Activated CD4-positive, alpha-beta T cell treated with anti-CD3 and anti-CD28 coated beads, Interleukin-2, amount 50 U/mL, for 24 hours (primary cell): ENCODE results near the gene TRAPPC3.
"Not testable (repeated sequence)": the region's sequence is repeated elsewhere in the genome, so short reads cannot be mapped to it uniquely, and the experiment has no call there.

ENCODE experiments used
- DNase-seq, 2 donors: peaks; one replicate each; pipeline ENCODE4 v3.0.0-alpha.2; 2020; ENCODE audit warnings: low read depth in 1 of 2, low spot score in 1 of 2

TRAPPC3 gene

DNA sequence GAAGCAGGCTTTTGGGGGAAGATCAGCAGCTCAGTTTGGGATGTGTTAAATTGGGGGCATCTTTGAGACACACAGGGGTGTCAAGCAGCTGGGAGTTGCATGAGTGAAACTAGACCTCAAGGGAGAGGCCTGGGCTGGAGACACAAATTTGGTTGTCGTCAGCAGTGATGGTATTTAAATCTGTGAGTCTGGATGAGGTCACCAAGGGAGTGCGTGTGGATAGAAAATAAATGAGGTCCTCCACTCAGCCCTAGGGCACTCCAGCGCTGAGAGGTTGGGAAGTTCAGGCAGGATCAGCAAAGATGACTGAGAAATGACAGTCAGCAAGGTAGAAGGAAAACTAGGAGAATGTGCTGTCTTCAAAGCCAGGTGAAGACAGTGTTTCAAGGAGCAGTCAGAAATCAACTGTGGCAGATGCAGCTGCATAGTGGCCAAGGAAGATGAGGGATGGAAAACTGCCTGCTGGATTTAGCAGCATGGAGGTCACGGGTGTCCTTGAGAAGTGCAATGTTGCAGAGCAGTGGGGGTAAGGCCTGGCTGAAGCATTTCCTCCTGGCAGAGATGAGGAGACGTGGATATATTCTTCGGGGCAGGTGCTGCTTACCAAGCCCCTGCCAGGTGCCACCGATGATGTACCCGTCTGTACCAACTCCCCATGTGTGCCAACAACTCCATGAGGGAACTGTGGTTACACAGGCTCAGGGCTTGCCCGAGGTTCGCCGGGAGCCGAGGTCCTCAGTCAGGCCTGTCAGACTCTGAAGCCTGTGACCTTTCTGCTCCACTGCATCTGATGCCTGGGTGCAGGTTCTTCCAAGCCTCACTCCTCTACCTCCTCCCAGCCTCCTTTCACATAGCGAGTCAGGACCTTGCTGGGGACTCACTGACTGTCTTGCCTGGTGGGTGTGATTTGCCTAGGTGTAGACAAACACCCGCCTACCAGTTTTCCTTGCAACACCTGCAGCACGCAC, 17.9 kb upstream of the TRAPPC3 start:
- DNase-seq, result no peak

DNA sequence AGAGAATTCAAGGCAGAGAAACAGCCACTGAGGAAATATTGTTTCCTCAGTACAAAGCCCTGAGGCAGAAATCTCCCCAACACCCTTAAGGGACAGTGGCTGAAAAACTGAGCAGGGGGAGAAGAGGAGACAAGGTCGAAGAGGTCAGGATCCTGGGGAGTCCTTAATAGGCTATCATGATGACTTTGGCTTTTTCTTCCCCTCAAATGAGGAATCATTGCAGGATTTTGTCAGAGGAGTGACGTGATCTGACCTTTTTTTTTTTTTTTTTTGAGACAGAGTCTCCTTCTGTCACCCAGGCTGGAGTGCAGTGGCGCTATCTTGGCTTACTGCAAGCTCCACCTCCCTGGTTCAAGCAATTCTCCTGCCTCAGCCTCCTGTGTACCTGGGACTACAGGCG, 16.9 kb upstream of the TRAPPC3 start:
- DNase-seq, result no peak

DNA sequence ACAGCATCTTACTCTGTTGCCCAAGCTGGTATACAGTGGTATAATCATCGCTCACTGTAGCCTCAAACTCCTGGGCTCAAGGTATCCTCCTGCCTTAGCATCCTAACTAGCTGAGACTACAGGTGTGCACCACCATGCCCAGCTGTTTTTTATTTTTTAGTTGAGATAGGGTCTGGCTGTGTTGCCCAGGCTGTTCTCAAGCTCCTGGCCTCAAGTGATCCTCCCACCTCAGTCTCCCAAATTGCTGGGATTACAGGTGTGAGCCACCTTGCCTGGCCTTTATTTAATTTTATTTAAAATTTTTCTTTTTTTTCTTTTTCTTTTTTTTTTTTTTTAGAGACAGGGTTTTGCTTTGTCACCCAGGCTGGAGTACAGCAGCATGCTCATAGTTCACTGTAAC, 15.9 kb upstream of the TRAPPC3 start:
- DNase-seq, result no peak

DNA sequence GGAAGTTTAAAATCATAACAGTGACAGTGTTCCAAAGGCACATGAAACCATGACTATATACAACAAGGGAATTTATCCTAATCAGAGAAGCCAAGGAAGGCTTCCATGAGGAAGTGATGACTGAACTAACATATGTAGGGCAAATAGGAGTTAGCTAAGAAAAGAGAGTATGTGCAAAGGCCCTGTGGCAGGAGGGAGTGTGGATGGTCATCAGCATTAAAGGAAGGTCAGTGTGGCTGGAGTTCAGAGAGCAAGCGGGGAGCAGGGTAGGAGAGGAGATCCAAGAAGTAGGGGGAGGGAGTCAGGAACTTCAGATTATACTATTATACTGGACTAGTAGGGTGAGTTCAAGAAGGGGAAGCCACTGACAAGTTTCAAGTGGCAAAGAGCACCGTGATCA, 15.1 kb upstream of the TRAPPC3 start:
- DNase-seq, result no peak

DNA sequence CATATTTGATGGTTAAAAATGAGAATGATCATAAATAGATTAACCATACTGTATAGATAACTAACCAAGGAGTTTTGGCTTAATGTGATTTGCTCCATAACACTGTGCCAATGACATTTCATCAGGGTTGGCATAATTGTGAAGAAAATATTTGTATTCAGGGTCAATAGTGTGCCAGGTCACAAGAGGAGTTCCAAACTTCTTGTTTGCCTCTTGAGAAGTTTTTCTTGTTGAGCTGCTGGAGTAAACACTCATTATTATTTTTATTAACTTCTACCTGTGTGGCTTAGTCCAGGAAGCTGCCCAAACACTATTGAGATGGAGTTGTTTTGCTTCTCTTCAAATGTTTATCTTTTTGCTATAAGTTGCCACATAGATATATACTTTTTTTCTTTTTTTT, 14.1 kb upstream of the TRAPPC3 start:
- no peak for DNase-seq

DNA sequence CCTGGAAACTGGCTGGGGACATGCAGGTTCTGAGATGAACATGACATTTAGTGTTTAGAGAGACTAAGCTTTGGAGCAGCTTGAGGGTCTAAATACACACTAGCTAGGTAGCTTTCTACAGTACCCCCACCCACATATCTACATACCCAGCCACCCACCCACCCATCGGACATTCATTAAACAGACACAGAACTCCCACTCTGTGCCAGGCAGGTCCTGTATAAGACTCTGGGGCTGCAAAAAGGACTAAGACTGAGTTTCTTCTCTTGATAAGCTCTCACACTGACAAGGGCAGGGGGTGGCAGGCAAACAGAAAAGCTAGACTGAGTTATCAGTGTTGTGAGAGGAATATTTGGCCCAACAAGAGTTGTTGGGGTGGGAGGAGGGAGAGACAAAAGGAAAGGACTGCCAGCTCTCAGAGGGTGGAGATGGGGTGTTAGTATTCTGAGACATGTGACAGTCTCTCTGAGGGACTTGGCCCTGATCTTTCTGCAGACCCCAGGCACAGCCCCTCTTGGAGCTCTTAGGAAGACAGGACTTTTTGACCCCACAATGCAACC, 13.5 kb upstream of the TRAPPC3 start:
- DNase-seq, result no peak

DNA sequence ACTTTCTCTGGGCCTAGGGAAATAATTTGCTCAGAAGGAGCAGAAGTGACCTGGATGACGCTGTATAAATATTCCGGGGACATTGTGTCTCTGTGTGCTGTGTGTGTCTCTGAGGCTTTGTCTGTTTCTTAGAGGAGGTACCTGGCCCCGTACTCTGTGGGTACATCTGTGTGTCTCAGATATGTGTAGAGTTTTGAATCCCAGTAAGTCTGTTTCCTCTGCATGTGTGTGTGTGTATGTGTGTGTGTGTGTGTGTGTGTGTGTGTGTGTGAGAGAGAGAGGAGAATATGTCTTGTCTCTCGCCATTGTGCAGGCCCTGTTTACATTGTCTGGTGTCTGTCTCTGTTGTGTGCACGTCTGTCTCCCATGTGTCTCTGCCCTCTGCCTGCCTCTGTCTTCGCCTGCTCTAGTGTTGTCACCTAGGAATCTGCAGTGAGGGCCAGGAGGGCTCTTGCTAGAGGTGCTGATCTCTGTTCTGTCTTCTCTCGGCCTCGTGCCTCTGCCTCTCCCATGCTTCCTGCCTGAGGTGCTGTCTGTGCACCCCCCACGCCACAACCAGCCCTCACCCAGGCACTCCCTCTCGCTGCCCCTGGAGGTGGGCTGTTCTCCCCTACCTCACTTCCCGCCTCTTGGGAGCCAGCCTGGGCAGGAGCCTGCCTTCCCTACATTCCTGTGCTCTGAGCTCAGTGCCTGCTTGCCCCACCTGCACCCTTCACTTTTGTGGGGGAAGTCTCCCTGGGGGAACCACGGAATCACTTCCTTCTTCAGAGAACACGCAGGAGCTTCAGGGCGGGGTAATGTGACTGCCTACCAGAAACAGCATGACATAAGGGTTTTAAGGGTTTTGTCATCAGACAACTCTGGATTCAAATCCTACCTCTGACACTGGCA, 12.6 kb upstream of the TRAPPC3 start:
- DNase-seq, result no peak

DNA sequence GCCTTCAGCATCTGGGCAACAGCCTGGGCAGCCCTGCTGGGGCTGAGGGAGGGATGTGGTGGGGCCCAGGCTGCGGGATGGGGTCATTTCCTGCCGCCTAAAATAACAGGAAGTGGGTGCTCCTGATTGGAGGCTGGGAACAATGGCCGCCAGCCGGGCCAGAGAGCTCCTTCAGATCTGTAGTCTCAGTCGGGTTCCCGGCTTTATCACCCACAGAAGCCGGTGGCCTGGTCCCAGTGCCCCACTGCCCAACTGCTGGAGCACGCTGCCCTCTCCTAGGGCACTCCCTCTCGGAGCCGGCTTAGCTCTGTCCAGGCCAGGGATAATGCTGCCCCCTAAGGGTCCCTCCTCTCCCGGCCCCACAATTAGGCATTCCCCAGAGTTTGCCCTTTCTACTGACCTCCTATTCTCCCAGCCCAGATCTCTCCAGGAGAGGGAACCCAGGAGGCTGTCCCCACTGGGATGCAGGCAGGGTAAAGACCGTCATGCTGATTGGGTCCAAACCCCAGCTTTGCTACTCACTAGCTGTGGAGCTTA, 11.7 kb upstream of the TRAPPC3 start:
- peak; percentile 21 to 47 for DNase-seq

DNA sequence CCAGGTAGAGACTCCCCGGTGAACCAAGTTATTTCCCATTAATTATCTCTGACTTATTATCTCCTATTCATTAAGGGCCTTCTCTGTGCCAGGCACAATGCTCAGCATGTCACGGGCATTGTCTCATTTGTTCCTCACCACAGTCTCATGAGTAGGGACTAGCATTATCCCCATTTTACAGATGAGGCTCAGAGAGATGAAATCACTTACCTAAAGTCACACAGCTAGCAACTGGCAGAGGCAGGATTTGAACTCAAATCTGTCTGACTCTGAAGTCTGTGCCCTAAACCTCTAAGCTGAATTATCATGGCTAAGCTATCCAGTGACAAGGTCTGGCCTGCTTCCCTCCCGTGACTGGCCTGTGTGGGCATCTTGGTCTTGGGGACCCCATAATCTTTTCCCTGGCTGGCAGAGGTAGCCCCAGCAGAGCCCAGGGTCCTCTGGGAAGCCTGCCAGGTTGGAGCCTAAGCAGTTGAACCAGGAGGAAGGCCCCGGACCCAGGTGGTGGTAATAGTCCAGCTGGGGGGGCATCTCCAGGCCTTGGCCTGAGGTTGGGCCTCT, 11.2 kb upstream of the TRAPPC3 start:
- DNase-seq, result no peak

DNA sequence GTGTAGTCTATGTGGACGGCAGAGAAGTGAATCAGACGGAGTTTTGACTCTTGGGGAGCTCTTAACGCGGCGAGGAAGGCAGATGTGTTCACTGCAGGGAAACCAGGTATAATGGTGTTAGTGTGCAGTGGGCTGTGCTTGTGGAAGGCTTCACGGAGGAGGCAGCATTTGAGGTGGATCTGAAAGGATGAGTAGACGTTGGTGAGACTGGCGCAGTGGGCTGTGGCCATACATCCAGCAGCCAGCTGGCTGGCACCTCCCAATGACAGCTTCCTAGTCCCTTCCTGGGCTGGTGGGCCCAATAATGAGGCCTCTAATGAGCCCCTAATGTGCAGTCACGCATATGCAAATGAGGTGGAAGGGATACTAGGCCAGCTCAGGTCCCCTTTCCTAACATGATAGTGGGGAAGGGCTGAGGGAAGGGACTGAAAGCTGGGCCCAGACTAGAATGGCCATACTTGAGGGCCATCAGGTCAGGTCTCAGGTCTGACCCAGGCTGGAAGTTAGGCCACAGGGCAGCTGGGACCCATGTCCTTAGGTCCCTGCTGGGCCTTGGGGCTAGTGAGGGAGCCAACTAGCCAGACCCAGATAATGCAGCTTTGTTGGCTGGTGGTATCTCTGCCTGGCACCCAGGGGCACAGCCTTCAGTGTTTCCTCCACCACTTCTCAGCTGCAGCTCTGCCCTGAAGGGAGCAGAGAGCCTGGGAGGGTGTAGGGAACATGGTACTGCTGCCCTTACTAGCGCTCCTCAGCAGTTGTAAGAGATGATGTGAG, 10.5 kb upstream of the TRAPPC3 start:
- no peak for DNase-seq

DNA sequence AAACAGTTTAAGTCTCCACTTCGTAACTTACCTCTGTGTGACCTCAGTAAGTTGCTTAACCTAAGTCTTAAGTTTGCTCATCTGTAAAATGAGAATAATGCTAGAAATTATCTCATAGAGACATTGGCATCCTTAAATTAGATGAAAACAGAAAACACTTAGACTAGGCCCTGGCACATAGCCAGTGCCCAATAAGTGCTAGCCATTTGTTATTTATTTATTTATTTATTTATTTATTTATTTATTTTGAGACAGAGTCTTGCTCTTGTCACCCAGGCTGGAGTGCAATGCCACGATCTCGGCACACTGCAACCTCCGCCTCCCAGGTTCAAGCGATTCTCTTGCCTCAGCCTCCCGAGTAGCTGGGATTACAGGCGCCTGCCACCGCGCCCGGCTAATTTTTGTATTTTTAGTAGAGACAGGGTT, 9.6 kb upstream of the TRAPPC3 start:
- DNase-seq, result not testable (repeated sequence)

DNA sequence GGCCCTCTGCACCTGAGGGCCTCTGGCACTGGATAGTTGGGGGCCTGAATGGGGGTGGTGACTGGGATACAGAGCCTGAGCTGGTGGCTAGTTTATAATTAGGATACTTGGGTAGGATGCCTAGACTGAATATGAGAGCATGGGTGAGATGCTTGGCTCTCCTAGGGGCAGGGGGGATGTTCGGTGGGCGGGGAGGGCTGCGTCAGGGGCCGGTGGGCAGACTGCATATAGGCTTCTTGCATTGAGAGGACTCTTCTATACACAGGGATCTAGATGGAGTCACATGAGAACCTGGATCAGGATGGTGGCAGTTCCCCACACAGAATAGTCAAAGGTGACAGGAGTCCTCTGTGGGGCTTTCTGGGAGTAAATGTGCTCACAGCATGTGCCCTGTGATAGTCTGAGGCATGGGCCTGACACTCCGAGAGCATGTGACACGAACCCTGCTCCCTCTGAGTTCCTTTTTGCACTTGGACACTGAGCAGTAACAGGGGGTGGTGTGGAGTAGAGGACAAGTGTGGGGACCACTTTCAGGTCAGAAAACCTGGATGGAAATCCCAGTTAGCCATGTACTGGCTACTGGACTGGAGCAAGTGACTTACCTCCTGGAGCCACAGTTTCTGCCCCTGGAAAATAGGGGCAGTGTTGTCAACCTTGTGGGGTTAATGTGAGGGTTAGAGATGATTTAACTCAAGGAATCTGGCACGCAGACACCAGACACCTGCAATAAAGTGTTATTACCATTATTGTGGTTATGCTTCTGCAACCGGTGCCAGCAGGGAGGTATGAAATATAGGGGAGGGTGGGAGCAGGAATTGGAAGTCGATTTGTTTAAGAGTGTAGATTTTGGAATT, 8.9 kb upstream of the TRAPPC3 start:
- no peak for DNase-seq

DNA sequence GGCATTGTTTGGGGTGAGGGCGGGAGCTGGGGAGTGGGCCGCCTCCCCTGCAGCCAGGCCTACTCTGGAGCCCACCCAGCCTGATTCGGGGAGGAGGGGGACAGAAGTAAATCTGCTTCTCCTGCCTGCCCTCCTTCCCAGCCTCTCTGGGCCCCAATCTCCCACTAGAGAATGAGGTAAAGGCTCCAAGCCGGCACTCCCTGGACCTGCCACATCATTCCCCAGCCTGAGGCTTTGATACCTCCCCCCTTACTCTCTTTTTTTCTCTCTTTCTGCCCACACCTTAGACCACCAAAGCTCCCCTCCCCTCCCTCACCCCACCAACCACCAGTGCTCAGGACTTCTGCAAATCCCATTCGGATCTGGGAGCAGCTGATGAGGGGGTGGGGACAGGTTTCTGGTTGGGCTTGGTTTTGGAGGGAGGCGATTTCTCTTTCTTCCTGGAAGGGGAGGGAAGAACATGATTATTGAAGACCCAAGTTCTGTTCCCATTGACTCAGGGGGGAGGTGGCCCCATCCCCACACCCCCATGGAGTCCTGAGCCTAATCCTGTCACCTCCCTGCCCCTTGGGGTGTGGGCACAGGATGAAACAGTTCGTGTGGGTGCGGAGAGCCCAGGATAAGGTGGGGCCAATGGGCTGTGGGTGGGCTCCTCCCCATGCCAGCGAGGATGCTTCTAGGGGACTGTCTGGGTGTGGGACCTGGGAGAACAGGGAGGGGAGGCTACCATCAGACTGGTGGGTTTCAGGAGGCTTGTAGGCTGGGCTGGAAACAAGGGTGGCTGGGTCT, 8.0 kb upstream of the TRAPPC3 start:
- DNase-seq, result no peak

DNA sequence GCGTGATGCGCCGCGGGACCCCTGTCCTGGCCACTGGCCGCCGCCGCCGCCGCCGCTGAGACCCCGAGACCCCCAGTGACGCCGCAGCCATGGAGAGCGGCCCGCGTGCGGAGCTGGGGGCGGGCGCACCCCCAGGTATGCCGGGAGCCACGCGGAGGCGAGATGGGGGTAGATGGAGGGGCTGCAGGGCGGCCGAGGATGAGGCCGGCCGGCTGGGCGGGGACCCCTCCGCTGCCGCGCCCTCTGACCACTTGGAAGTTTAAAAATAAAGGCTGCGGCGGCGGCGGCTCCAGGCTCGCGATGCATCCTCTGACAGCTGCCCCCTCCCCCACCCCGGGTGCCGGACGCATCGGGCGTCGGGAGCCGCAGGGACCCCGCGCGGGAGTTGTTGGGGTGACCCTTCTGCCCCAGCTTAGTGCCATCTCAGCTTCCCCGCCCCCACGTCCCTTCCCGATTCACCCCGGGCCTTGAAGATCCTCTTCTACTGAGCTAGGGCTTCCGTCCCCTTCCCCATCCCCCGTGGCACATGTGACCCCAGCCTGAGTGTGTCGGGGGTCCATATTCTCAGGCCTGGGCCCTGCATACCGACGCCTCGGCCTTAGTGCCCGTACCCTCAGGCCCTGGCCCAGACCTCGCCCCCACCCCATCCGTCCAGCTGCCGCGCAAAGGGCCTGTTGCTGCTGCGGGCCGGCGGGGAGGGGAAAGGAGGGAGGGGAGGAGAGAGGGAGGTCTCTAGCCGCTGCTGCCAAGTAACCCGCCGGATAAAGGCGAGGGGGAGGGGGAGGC, 7.2 kb upstream of the TRAPPC3 start:
- DNase-seq, result peak in 1 of 2 donors; percentile 31

DNA sequence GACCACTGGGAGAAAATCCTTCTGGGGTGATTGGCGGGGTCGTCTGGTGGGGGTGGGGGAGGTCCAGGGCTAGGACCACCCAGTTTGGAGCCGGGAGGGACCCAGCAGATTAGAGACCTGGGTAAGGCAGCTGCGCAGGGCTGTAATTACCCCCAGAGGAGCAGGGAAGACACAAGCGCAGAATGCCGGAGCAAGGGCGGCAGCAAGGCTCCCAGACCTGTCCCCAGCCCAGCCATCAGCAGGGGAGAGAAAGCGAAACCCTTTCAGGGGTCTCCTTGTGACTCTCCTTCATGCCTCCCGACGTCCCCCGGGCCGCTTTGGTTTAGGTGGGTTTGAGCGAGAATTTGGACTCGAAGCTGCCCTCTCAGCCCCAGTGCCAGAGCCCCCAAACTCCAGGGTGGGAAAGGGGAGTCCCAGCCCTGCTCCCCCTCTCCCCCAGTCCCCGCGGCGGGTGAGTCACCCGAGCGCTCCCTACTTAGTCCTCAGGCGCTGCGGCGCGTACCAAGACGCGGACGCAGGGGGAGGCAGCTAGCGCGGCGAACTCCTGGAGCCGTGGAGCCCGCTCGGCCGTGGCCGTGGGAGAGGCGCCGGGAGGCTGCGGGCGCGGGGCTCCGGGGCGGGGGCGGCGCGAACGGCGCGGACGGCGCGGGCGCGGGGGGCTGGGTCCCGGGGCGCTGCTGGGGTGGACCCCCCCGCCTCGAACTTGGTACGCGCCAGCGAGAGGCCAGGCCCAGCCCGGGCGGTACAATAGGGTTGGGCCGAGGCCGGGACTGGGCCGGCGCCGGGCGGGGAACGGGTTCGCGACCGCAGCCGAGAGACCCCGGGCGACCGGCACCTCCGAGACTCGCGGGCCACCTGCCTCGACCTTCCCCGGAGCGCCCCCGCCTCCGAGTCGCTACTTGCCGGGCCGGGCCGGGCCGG, 6.4 kb upstream of the TRAPPC3 start, which contains the start of gene MAP7D1:
Gene MAP7D1 (plus strand): TSS at position 753 of the 921 bp plus-strand sequence. CDS start 258 bp downstream, outside the sequence.
- DNase-seq, result peak; percentile 72 to 81

DNA sequence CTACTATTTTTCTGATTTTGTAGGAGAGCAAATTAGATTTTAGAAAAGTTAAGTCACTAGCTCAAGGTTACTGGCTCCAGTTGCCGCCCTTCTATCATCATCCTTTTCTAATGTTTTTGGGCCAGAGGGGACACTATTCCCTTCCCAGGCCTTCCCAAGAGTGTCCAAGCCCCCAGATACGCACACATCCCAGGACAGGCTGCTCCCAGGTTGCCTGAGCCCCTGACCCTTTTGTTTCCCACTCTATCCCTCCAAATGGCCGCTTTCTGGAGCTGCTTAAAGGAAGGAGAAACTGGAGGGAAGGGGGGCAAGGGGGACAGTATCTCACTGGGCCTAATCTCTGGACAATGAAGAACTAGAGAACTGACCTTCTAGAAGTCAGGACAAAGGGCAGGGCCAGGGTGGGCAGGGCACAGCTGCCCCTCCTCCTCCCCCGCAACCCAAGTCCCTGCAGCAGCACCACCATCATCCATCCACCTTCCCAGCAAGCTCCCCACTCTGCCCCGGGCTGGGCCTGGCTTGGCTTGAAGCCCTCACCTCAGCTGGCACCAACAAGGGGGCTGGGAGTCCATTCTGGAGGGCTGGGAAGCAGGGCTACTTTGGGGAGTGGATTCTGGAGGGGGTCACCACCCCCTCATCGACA, 5.6 kb upstream of the TRAPPC3 start:
- no peak for DNase-seq
